Panc1 (cell line): ENCODE measurements around the gene MSI2.

Experiments used
- CTCF ChIP-seq: fragments of 450-650 bp; IDR thresholded peaks from 2 replicates; pipeline ENCODE4 v1.5.1; 2017; ENCODE audit warnings: mild to moderate bottlenecking
- REST ChIP-seq, 2 experiments: IDR thresholded peaks; 2 replicates each; pipeline ENCODE4 v1.6.1; 2011 to 2012; ENCODE audit warnings: low read depth in 2 of 2, control low read depth in 1 of 2, low read length in 1 of 2, mild to moderate bottlenecking in 1 of 2, moderate library complexity in 1 of 2; ENCODE audit not compliant: insufficient read depth in 1 of 2
- SIN3A ChIP-seq: IDR thresholded peaks from 2 replicates; pipeline ENCODE4 v1.6.1; 2012; ENCODE audit warnings: low read depth, mild to moderate bottlenecking, low read length, moderate library complexity, borderline replicate concordance; ENCODE audit not compliant: insufficient read depth

DNA sequence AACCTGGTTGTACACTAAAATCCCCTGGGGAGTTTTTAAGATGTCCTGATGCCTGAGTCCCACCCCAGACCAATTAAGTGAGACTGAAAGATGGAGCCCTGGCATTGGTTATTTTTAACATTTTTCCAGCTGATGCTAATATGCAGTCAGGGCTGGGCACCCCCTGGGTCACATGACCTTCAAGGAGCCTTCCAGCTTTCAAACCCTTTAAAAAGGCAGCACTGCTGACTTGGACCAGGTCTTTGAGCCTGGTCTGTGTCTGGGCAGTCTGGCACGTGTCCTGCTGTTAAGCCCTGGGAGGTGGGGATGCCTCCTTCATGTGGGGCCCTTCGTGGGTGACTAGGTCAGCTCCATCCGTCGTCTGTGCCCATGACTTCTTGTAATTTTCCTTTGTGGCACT is 286.2 kb downstream of the MSI2 start:
- TF ChIP-seq CTCF (no peak), REST (IDR thresholded peaks at IDR 0.05; ENCODE audit: insufficient read depth in 1 of 2, low read depth in 2 of 2, low read length in 1 of 2) (no peak), SIN3A (no peak)
